IPS DF 19.7 (cell line): ENCODE measurements around the gene PKN1.
"Not testable (repeated sequence)": the region's sequence is repeated elsewhere in the genome, so short reads cannot be mapped to it uniquely, and the experiment has no call there.

Source experiments
- DNase-seq: peaks from one replicate; pipeline ENCODE4 v3.0.0-alpha.2; 2013; ENCODE audit warnings: low read depth, low spot score

Gene PKN1

GRCh38 chr19:14482172-14482941, 49.3 kb downstream of the PKN1 start:
- no peak for DNase-seq

GRCh38 chr19:14487370-14488125, 54.4 kb downstream of the PKN1 start:
- no peak for DNase-seq

- no peak for DNase-seq
Observed at GRCh38 chr19:14492756-14493337, 59.7 kb downstream of the PKN1 start.

GRCh38 chr19:14494411-14494810, 61.3 kb downstream of the PKN1 start:
- no peak for DNase-seq

- no peak for DNase-seq
Observed at GRCh38 chr19:14494910-14495671, 62.0 kb downstream of the PKN1 start.

GRCh38 chr19:14495672-14496028, 62.5 kb downstream of the PKN1 start:
- DNase-seq: no peak

GRCh38 chr19:14496029-14496833, 63.1 kb downstream of the PKN1 start, which contains the start of gene GIPC1:
TSS of gene GIPC1 (minus strand) at chr19:14496127. CDS start at chr19:14482976, 13,151 bp downstream.
- DNase-seq: peak; percentile 92

GRCh38 chr19:14496834-14497227, 63.7 kb downstream of the PKN1 start:
- DNase-seq: no peak

- no peak for DNase-seq
Observed at GRCh38 chr19:14497228-14497921, 64.3 kb downstream of the PKN1 start.

- DNase-seq: no peak
Observed at GRCh38 chr19:14502334-14503092, 69.4 kb downstream of the PKN1 start.

GRCh38 chr19:14503285-14503684, 70.2 kb downstream of the PKN1 start:
- no peak for DNase-seq

GRCh38 chr19:14504575-14504974, 71.5 kb downstream of the PKN1 start:
- not testable (repeated sequence) for DNase-seq

GRCh38 chr19:14505488-14506239, 72.6 kb downstream of the PKN1 start:
- DNase-seq: no peak

GRCh38 chr19:14507704-14508542, 74.8 kb downstream of the PKN1 start:
- no peak for DNase-seq

GRCh38 chr19:14510311-14511228, 77.5 kb downstream of the PKN1 start:
- DNase-seq: no peak

- no peak for DNase-seq
Observed at GRCh38 chr19:14511229-14511593, 78.1 kb downstream of the PKN1 start.

- no peak for DNase-seq
Observed at GRCh38 chr19:14512406-14512961, 79.4 kb downstream of the PKN1 start.
